SJCRH30 (cell line): ENCODE measurements around the gene CTSE. TPM values are rescaled to one million over a fixed set of nuclear protein-coding genes. Genes with fewer than 3 reads are reported as not detected.

Experiments
- DNase-seq, 2 experiments: peaks; one replicate each; pipeline ENCODE4 v3.0.0-alpha.2; 2015 to 2020
- H3K27ac ChIP-seq: fragments of 250-450 bp; sonication (Bioruptor Pico); 2 replicates; pipeline ENCODE4 v1.5.1; 2020; ENCODE audit warnings: mild to moderate bottlenecking, moderate library complexity
- H3K27me3 ChIP-seq: fragments of 250-450 bp; sonication (Bioruptor Pico); 2 replicates; pipeline ENCODE4 v1.5.1; 2020; ENCODE audit warnings: mild to moderate bottlenecking, moderate library complexity
- H3K36me3 ChIP-seq: fragments of 250-450 bp; sonication (Bioruptor Pico); 2 replicates; pipeline ENCODE4 v1.5.1; 2020; ENCODE audit warnings: mild to moderate bottlenecking, moderate library complexity
- H3K4me1 ChIP-seq: fragments of 250-450 bp; sonication (Bioruptor Pico); 2 replicates; pipeline ENCODE4 v1.5.1; 2020; ENCODE audit warnings: mild to moderate bottlenecking, moderate library complexity
- H3K4me3 ChIP-seq: fragments of 250-450 bp; sonication (Bioruptor Pico); 2 replicates; pipeline ENCODE4 v1.5.1; 2020; ENCODE audit warnings: mild to moderate bottlenecking, moderate library complexity
- H3K9me3 ChIP-seq: fragments of 250-450 bp; sonication (Bioruptor Pico); replicated peaks from 2 replicates; pipeline ENCODE4 v1.5.1; 2020; ENCODE audit warnings: mild to moderate bottlenecking, moderate library complexity
- total RNA-seq: library from RNA; depleted of rRNA; stranded (reverse); fragments of >200 nt; shearing (Covaris generic); gene quantifications from 2 replicates; pipeline ENCODE4 v1.2.3, GENCODE V29; 2014

Gene CTSE
- total RNA-seq, 1 experiment from 2014 or later, result not detected

DNA sequence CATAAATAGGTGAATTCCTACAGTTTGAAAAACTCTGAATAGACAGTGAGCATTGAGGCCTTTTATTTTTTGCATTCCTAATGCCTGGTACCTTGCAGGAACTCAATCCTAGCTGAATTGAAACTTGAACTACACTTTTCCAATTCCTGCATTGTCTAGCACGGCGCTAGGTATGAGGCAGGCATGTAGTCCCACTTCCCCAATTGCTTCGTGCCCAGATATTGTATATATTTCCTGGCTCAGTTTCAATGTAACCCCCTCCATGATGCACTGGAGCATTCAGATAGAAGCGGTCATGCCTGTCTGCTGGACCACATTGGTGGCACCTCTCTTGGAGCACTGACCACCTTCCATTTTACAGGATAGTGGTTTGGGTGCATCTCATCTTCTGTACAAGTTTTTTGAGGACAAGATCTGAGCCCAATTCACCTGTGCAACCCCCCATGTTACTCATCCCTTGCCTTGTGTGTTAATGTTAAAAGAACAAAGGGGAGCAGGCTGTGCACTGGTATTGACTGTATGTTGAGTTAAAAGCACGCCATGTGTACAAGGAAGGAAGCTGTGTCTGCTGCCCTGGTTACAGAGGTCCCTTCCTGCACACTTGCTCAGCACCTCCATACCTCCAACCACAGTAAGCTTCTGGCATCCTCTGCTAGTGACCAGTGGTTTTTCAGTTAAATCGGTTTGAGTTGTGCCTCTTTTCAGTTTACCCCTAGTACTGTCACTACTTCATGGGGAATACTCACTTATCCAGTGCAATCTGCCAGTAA, 10.5 kb downstream of the CTSE start:
- Histone ChIP-seq H3K4me1 (no peaks in the 10 kb centered on the region), H3K4me3 (no peak overlapping the region), H3K27me3 (peaks cover 9% of the 10 kb centered on the region; the same call in 1 of the 2 replicates), H3K27ac (no peak overlapping the region), H3K9me3 (no peaks in the 10 kb centered on the region), H3K36me3 (no peaks in the 10 kb centered on the region)
- no peak for DNase-seq

DNA sequence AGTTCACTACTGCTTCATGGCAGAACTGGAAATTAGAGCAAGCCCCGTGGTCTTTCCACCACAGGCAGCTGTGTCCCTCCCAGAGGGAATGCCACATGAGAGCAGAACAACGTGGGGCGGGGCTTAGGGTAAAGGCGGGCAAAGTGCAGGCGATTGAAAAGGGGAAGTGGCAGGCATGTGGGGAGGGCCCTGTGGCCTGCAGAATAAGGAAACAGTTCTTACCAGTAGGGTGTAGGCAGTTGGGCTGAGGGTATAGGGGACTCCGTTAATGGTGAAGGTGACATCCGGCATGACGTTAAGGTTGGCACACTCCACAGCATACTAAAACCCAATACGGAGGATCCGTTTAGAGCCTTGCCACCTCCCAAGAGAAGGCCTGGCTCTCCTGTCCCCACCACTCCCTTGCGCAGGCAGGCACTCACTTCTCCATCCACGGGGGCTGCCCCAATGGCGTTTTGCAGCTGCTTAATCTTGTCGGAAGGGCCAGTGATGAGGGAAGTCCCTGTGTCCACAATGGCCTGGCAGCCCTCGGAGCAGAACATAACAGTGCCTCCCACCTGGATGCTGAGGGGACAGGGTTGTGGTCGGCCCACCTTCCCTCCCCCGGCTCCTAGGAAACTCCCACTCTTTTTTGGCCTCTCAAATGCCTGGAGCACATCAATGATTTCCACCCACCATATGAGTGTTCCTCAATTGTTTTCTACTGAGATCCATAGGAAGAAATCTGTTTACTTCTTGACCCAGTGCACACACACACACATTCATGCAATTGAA, 11.4 kb downstream of the CTSE start:
- Histone ChIP-seq H3K27ac (no peak overlapping the region), H3K9me3 (no peaks in the 10 kb centered on the region), H3K4me1 (no peaks in the 10 kb centered on the region), H3K36me3 (no peaks in the 10 kb centered on the region), H3K4me3 (no peak overlapping the region), H3K27me3 (peaks cover 10% of the 10 kb centered on the region; the same call in 1 of the 2 replicates)
- DNase-seq, result peak; percentile 63

DNA sequence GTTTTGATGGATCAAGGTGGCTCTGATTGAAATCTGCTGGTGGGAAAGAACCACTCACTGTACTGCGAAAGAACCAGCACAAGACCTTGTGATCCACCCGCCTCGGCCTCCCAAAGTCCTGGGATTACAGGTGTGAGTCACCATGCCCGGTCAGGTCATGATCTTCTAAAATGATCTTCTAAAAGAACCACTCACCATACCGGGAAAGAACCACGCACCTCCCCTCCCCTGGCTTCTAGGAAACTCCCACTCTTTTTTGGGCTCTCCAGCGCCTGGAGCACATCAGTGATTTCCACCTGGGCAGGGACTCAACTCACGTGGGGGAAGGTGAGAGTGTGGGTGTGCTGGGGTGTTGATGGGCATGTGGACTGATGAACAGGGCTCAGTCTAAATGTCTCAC, 12.6 kb downstream of the CTSE start:
- H3K27me3 ChIP-seq, result peaks cover 10% of the 10 kb centered on the region; the same call in 1 of the 2 replicates
- DNase-seq, result no peak
- H3K9me3 ChIP-seq, result no peaks in the 10 kb centered on the region
- no peak overlapping the region for H3K4me3 ChIP-seq
- H3K27ac ChIP-seq, result no peak overlapping the region
- no peaks in the 10 kb centered on the region for H3K4me1 ChIP-seq
- no peaks in the 10 kb centered on the region for H3K36me3 ChIP-seq

DNA sequence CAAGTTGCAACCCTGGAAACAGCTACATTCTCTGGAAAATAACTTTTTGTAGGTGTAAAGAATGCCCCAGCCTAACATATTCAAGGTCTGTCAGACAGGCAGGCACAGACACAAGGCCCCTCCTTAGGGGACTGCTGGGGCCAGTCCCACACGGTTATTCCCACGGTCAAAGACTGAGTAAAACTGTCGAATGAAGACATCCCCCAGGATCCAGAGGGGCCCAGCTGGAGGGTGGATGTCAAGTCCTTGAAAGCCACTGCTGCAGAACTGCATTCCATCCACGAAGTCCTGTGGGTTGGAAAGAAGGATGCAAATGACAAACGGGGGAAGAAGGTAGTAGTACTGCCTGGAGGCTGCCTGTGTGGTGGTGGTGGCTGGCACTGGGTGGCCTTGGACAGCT, 13.6 kb downstream of the CTSE start:
- Histone ChIP-seq H3K36me3 (no peaks in the 10 kb centered on the region), H3K9me3 (no peaks in the 10 kb centered on the region), H3K4me3 (no peak overlapping the region), H3K27me3 (peaks cover 10% of the 10 kb centered on the region; the same call in 1 of the 2 replicates), H3K4me1 (no peaks in the 10 kb centered on the region), H3K27ac (no peak overlapping the region)
- no peak for DNase-seq

DNA sequence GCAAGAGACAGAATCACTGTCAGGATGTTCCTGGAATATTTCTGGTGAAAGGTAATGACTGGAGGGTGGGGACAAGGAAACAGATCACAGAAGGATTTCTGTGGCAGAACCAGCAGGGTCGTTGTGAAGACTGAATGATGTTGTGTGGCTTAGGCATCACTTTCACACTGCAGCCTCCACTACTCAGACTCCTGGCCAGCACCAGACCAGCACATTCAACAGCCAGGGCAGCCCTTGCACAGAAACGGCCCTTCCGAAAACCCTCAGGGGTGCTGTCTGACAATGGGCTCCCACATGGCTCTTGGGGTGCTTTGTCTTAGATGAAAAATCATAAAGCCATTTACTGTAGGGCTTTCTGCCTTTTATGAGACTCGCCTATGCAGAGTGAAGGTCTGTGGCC, 16.7 kb downstream of the CTSE start:
- Histone ChIP-seq H3K27ac (no peak overlapping the region), H3K9me3 (no peaks in the 10 kb centered on the region), H3K4me3 (no peak overlapping the region), H3K4me1 (no peaks in the 10 kb centered on the region), H3K36me3 (no peaks in the 10 kb centered on the region), H3K27me3 (0 out of 2 replicates have a peak, but pooled peaks cover 4% of the 10 kb centered on the region)
- no peak for DNase-seq

DNA sequence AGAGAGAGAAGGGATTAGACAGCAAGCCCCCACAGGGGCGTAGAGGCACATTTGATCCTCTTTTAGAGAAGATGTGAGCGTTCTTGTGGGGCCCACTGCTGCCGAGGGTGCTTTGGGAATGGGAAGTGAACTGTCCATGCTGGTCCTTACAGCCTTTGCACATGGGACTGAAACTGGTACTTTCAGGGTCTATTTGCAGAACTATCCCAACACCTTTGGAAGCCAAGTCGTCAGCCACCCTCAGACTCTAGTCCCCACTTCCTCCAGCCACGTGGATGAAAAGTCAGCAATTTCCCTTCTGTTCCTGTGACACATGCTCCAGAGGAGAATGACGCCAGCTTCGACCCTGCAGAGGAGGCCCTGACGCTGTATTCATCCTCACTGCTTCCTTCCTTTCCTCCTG, 17.9 kb downstream of the CTSE start:
- no peak overlapping the region for H3K27ac ChIP-seq
- 0 out of 2 replicates have a peak, but pooled peaks cover 4% of the 10 kb centered on the region for H3K27me3 ChIP-seq
- DNase-seq, result no peak
- no peaks in the 10 kb centered on the region for H3K9me3 ChIP-seq
- H3K4me1 ChIP-seq, result no peaks in the 10 kb centered on the region
- H3K4me3 ChIP-seq, result no peak overlapping the region
- H3K36me3 ChIP-seq, result no peaks in the 10 kb centered on the region

DNA sequence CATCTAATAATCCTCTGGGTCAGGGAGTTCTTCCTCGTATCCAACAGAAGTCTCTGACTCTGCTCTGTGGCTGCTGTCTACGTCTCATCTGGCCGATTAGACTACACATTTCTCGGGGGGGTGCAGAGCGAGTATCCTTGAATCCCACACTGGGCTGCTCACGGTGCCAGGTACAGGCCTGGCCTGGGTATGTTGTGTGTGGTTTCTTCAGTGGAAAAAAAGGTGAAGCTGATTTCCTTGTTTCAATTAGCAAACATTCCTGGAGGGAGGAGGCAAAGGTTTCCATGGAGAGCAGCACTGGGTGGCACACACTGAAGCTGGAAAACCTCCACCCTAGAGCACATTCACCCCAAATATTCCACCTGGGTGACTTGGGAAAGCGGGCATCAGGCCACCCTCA, 18.5 kb downstream of the CTSE start:
- Histone ChIP-seq H3K4me1 (no peaks in the 10 kb centered on the region), H3K4me3 (no peak overlapping the region), H3K9me3 (no peaks in the 10 kb centered on the region), H3K27ac (no peak overlapping the region), H3K36me3 (no peaks in the 10 kb centered on the region), H3K27me3 (0 out of 2 replicates have a peak, but pooled peaks cover 4% of the 10 kb centered on the region)
- no peak for DNase-seq

DNA sequence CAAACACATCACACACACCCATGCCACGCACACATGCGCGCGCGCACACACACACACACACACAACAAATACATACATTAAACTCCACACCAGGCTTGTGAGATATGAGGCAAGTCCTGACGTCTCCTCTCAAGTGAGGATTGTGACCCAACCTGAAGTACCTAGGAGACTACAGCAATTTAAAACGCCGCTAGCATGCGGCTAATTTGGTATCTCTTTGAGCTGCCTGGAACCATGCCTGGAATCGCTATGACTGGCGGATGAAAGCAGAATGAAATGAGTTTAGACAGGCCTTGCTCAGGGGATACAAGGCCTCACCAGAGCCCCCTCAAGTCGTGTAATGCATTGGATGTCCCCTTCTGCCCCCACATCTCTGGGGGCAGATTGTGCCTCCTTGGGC, 18.9 kb downstream of the CTSE start:
- Histone ChIP-seq H3K36me3 (no peaks in the 10 kb centered on the region), H3K4me1 (no peaks in the 10 kb centered on the region), H3K27me3 (0 out of 2 replicates have a peak, but pooled peaks cover 4% of the 10 kb centered on the region), H3K9me3 (no peaks in the 10 kb centered on the region), H3K27ac (no peak overlapping the region), H3K4me3 (no peak overlapping the region)
- no peak for DNase-seq

DNA sequence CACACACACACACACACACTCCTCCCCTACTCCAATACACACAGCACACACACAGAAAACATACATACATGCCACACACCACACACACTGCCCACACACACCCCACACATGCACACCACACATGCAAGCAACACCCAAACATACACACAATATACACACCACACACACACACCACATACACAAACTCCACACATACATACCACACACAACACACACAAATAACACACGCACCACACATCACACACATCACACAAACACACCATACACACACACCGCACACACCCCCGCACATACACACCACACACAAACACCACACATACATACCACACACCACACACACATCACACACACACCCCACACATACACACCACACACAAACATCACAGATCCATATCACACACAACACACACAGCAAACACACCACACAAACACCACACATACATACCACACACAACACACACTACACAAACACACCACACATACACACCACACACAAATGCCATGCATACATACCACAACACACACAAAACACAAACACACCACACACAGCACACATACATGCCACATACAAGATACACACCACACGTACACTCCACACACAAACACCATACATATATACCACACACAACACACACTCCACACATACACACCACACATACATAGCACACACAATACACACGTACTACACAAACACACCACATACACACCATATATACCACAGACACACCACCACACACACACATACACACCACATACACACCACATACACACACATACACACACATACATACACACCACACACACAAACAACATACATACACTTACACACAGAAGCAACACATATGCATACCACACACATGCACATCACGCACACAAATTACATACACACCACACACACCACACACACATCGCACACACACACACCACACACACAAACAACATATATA, 19.6 kb downstream of the CTSE start:
- no peaks in the 10 kb centered on the region for H3K4me1 ChIP-seq
- no peak overlapping the region for H3K4me3 ChIP-seq

DNA sequence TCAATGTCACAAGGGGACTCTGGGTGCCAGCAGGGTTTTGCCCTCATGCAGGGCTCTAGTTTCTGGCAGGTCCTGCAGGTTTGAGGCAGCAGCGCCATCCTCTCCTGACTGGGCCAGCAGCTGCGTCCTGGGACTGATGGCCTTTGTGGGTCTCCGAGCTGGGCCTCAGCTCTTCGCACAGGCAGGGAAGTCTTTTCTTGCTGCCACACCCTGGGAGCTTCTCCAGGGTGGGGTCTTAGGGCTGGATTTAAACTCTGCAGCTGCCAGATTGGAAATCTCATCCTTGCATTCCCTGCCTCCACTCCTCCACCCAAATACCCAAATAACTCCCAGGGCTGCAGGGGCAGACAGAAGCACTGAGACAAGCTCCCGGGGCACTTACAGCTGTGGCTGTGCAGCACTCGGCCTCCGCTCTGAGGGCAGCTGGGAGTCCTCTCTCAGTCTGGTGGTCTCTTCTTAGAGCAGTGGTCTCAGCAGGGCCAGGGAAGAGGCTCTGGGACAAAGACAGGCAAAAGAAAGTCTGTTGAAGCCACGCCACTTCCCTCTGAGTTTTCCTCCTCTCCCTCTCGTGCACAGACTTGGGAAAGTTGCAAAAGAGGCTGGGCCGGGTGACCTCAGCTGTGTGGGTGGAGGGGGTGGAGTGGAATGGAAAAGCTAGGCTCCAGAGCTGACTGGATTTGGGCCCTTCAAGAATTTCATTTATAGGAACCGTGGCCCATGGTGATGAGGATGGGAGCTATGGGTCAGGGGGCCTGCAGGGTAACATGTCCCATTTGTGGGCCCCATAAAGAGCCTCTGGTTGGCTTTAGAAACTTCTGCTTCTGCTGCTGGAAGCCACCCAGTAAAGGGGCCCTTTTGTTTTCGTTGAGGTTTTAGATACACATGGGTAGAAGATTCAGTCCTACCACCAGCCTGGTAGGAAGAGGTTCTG, 20.6 kb downstream of the CTSE start, which contains the start of gene RAB7B:
Gene RAB7B, minus strand, starts transcription at position 525 of the 931 bp plus-strand sequence. CDS start 9,260 bp downstream, outside the sequence.
- 0 out of 2 replicates have a peak, but pooled peaks cover under 1% of the 10 kb centered on the region for H3K27me3 ChIP-seq
- H3K27ac ChIP-seq, result no peak within 1 kb of the TSS
- no peaks in the 10 kb centered on the region for H3K9me3 ChIP-seq
- no peaks in the 10 kb centered on the region for H3K4me1 ChIP-seq
- H3K36me3 ChIP-seq, result no peaks in the 10 kb centered on the region
- no peak for DNase-seq
- no peak within 1 kb of the TSS for H3K4me3 ChIP-seq

More for the DNA sequence above, 19.6 kb downstream of the CTSE start:
- Histone ChIP-seq H3K36me3 (no peaks in the 10 kb centered on the region), H3K9me3 (no peaks in the 10 kb centered on the region), H3K27ac (no peak overlapping the region), H3K27me3 (0 out of 2 replicates have a peak, but pooled peaks cover 4% of the 10 kb centered on the region)
- DNase-seq, result no peak

DNA sequence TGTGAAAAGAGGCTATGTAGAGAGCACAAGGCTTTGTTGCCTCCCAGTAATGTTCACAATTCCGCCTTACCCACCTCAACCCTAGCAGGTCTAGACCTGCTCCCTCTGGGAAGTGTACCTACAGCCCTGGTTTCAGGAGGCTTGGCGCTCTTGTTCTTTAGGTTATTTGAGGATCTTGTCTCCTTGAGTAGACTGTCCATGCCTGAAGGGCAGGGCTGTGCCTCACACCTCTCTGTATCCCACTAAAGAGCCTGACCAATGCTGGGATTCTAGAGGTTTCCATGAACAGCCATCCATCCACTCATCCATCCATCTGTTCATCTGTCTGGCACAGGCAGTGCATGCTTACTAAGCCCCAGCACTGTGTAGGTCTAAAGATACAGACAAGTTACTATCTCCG, 21.5 kb downstream of the CTSE start:
- no peak overlapping the region for H3K4me3 ChIP-seq
- no peaks in the 10 kb centered on the region for H3K9me3 ChIP-seq
- H3K27ac ChIP-seq, result no peak overlapping the region
- no peaks in the 10 kb centered on the region for H3K36me3 ChIP-seq
- H3K27me3 ChIP-seq, result no peaks in the 10 kb centered on the region
- no peak for DNase-seq
- H3K4me1 ChIP-seq, result no peaks in the 10 kb centered on the region

DNA sequence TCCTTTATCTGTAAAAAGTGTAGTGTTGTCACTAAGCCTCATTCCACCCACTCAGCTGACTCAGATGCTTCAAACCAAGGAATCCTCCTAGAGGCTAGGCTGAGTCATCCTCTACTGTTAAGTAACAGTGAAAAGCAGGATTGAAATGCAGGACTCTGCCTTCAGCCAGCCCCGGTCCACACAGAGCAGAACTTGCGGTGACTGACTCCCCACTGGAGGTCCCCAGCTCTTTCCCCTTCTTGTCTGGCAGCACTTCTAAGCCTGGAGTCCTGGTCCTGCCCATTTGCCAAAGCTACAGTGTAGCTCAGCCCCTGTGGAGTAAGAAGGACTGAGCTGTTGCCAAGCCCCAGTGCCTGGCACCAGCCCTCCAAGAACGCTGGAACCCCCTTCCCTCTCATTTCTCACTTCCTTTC, 22.2 kb downstream of the CTSE start:
- no peaks in the 10 kb centered on the region for H3K9me3 ChIP-seq
- no peaks in the 10 kb centered on the region for H3K36me3 ChIP-seq
- no peak for DNase-seq
- no peak overlapping the region for H3K27ac ChIP-seq
- no peaks in the 10 kb centered on the region for H3K4me1 ChIP-seq
- H3K4me3 ChIP-seq, result no peak overlapping the region
- H3K27me3 ChIP-seq, result no peaks in the 10 kb centered on the region

DNA sequence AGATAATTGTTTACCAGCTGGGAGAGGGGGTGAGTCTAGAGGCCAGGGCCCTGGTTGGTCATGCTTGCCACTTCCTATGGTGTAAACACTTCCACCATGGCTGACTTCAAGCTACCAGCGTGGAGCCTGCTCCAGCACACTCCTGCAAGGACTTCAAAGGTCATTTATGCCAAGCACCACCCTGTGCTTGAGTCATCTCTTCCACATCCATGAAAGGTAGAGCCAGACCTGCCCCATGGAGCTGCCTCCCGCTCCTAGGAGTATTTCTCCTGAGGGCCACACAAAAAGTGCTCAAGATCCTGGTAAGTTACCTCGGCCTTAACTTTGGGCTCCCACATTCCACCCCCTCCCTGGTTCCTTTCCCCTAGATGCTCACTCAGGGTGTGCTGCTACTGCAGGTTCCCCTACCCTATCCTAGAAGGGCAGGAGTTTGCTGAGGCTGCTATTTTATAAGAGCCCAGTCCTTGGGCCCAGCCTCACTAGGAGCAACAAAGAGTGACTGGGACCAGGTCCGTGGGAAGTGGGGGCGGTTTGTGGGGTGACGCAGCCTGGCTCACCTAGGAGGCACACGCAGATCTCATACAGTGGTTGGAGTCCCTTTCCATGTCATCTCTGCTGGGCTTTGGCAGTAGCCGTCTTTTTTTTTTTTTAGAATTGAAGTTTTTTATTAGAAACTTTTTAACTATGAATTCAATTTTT, 22.9 kb downstream of the CTSE start:
- H3K9me3 ChIP-seq, result no peaks in the 10 kb centered on the region
- H3K4me1 ChIP-seq, result no peaks in the 10 kb centered on the region
- H3K27ac ChIP-seq, result no peak overlapping the region
- no peaks in the 10 kb centered on the region for H3K27me3 ChIP-seq
- no peak for DNase-seq
- H3K36me3 ChIP-seq, result no peaks in the 10 kb centered on the region
- H3K4me3 ChIP-seq, result no peak overlapping the region
